SKM-1 (cell line): ENCODE data around the gene LARGE2.

Experiments used
- DNase-seq: peaks from one replicate; lab custom pipeline; 2025; ENCODE audit not compliant: unreplicated experiment; lab: John Stamatoyannopoulos, UW

LARGE2 gene

GRCh38 chr11:45922425-45923082 is at the start of gene LARGE2:
Gene LARGE2, plus strand, starts transcription at chr11:45922656. Its CDS starts 227 bp downstream, at chr11:45922883.
- DNase-seq = no peak

- DNase-seq = no peak
These were observed 46.1 kb upstream of the LARGE2 start for GRCh38 chr11:45876401-45876800.

- DNase-seq = no peak
These were observed 45.2 kb upstream of the LARGE2 start for GRCh38 chr11:45877221-45877620.

GRCh38 chr11:45877845-45878244 is 44.6 kb upstream of the LARGE2 start:
- DNase-seq = no peak

- no peak for DNase-seq
These were observed 42.4 kb upstream of the LARGE2 start for GRCh38 chr11:45879803-45880686.

GRCh38 chr11:45880772-45881570 is 41.5 kb upstream of the LARGE2 start:
- DNase-seq = no peak

- no peak for DNase-seq
These were observed 40.6 kb upstream of the LARGE2 start for GRCh38 chr11:45881708-45882368.

- DNase-seq = no peak
These were observed 37.8 kb upstream of the LARGE2 start for GRCh38 chr11:45884596-45885185.

GRCh38 chr11:45885274-45885920 is 37.1 kb upstream of the LARGE2 start, which contains the start of gene MAPK8IP1:
Gene MAPK8IP1, plus strand, starts transcription at chr11:45885651. Its CDS starts 170 bp downstream, at chr11:45885821.
- DNase-seq = no peak

- DNase-seq = no peak
These were observed 36.3 kb upstream of the LARGE2 start for GRCh38 chr11:45885921-45886721.

GRCh38 chr11:45886816-45887520 is 35.5 kb upstream of the LARGE2 start:
- no peak for DNase-seq

GRCh38 chr11:45887587-45887986 is 34.9 kb upstream of the LARGE2 start:
- no peak for DNase-seq

GRCh38 chr11:45889555-45889954 is 32.9 kb upstream of the LARGE2 start:
- no peak for DNase-seq

GRCh38 chr11:45889966-45890365 is 32.5 kb upstream of the LARGE2 start:
- DNase-seq = no peak

- DNase-seq = no peak
These were observed 31.4 kb upstream of the LARGE2 start for GRCh38 chr11:45890886-45891550.

- DNase-seq = no peak
These were observed 29.6 kb upstream of the LARGE2 start for GRCh38 chr11:45892856-45893255.

GRCh38 chr11:45894555-45895247 is 27.8 kb upstream of the LARGE2 start:
- DNase-seq = no peak
